Hematopoietic multipotent progenitor cell (in vitro differentiated cells): Measurements from ENCODE around the gene DDX21. TPM values are rescaled to one million over a fixed set of nuclear protein-coding genes. Genes with fewer than 3 reads are reported as not detected.

Experiments used
- small RNA-seq: library from RNA; depleted of rRNA; stranded (forward); fragments of <200 nt; gene quantifications from one replicate; pipeline ENCODE3, GENCODE V24; 2012
- total RNA-seq: library from RNA; depleted of rRNA; stranded (reverse); fragments of >200 nt; gene quantifications from one replicate; pipeline ENCODE4 v1.2.3, GENCODE V29; 2012

The DDX21 gene
- total RNA-seq, 1 donor, result 21.0 TPM

Small RNA genes lying within 50 kb of the gene (small RNA-seq; reads per million reads assigned to genes)
- gene RNU6-571P, result not detected

Other genes with a start within 250 kb of the DDX21 start
- 66.0 TPM for gene CCAR1, start 234.9 kb upstream of the DDX21 start, total RNA-seq
- 0.54 TPM for gene STOX1, start 128.6 kb upstream of the DDX21 start, total RNA-seq
- 22.6 TPM for gene DDX50, start 54.9 kb upstream of the DDX21 start, total RNA-seq
- gene KIFBP, start 32.6 kb downstream of the DDX21 start, total RNA-seq, result 5.9 TPM
- gene SRGN, start 131.9 kb downstream of the DDX21 start, total RNA-seq, result 265 TPM
- gene VPS26A, start 168.0 kb downstream of the DDX21 start, total RNA-seq, result 7.0 TPM
- gene SUPV3L1, start 224.1 kb downstream of the DDX21 start, total RNA-seq, result 11.8 TPM